GM19328 (cell line): ENCODE results near the gene CLPTM1L.
"Not testable (repeated sequence)": the region's sequence is repeated elsewhere in the genome, so short reads cannot be mapped to it uniquely, and the experiment has no call there.

Source experiments
- ATAC-seq: cut with Tn5 transposase; IDR thresholded peaks from one replicate; pipeline ENCODE4 v1.9.1; 2021; ENCODE audit warnings: mild to moderate bottlenecking, moderate library complexity; ENCODE audit not compliant: unreplicated experiment

CLPTM1L gene

GRCh38 chr5:1342268-1342667, 2.6 kb downstream of the CLPTM1L start:
- ATAC-seq = no peak

GRCh38 chr5:1341863-1342262, 3.0 kb downstream of the CLPTM1L start:
- no peak for ATAC-seq

DNA sequence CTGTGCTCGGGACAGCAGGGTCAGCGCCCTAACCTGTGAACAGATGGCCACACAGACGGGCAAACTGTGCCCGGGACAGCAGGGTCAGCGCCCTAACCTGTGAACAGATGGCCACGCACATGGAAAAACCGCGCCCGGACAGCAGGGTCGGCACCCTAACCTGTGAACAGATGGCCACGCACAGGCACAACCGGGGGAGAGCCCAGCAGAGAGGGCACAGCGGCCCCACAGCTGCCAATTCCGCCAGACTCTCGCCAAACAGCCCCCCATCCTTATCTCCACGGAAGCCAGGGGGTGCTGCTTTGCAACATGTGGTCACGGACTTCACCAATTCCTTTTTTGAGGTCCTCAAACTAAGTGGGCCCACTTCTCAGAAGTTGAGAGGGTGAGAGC, 5.1 kb downstream of the CLPTM1L start:
- not testable (repeated sequence) for ATAC-seq

GRCh38 chr5:1339139-1339817, 5.6 kb downstream of the CLPTM1L start:
- not testable (repeated sequence) for ATAC-seq

- no peak for ATAC-seq
These were observed 6.3 kb downstream of the CLPTM1L start for GRCh38 chr5:1338506-1339070.

DNA sequence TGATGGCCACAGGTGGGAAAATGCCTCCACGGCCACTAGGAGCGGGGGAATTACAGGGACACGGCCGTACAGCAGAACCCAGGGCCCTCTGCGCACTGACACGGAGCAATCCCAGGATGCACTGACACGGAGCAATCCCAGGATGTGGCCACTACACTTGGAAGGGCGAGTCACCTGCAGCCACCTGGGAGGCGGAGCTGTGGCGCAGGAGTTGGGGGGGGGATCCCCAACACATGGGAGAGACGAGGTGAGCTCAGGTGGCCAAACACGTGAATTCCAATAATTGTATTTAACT, 6.8 kb downstream of the CLPTM1L start:
- no peak for ATAC-seq

DNA sequence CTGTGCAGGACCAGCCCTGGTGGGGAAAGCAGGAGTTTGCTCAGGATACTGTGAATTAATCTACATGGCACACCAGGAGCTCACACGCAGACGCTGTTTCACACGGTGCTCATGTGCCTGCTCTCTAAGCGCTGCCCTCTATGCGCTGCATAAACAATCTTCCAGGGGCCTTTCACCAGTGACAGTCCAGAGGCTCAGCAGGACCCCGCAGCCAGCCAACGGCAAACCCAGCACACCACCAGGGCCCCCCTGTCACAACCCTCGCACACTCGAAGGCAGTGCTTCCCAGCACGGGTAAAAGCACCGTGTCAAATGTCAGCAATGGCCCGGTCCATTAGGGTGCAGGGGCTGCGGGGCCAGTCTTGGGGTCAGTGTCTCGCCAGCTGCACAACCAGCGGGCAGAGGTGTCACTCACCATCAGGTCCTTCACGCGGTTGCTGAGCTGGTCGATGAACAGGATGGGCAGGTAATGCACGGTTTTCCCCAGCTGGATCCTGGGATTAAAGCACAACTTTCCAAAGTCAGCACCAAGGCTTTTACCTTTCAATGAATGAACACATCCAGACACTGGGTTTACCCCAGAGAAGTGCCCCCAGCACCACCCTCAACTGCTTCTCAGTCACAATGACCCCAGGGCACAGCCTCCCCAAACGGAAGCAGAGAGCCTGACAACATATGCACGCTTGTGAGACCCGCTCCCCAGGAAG, 7.3 kb downstream of the CLPTM1L start:
- no peak for ATAC-seq

DNA sequence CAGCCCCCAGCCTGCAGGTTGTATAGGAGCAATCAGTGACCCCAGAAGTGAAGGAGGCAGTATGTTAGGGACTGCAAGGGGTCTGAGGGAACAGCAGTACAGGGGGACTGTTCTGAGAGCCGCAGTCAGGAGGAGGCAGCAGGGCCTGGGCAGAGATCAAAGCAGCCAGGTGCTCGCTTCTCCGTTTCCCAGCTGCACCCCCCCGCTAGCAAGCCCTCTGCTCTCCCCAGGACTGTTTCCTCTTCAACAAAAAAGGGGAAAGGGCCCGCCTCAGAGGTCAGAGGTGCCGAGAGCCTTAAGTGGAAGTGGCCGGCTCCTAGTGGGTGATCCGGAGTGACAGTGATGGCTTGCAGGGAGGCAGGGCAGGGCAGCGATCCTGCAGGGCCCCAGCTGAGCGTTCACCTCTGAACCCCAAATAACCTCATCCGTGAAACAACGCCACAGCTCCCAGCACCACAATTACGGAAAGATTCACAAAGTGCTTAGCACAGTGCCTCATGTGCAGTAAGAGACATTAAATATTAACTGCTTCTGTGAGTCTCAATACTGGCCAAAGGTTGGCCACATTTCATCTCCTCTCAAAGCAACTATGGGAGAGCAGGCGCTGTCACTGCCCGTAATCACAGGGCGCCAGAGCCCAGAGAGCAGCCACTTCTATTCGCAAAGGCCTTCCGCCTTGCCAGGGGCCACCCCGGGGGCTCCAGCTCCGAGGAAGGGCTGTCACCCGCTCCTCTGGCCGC, 8.0 kb downstream of the CLPTM1L start:
- ATAC-seq = no peak

DNA sequence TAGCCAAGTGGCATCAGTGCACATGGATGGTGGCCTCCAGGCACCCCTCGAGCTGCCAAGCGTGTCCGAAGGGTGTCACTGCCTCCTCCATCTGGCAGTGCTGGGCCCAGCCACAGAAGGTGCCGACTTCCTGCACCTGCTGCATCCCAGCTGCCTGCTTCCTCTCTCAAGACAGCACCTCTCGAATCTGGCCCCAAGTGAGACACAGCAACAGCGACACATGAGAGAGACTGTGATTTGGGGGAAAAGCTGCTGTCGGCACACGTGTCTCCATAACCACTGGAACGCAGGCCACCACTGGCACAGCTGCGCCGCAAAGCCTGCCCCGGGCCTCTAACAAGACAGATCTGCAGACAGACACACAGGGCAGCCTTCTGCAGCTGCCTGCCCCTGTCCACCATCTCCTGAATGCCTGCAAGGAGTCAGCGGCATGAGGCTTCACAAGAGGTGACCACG, 8.8 kb downstream of the CLPTM1L start:
- no peak for ATAC-seq

- no peak for ATAC-seq
These were observed 9.3 kb downstream of the CLPTM1L start for GRCh38 chr5:1335540-1336095.

DNA sequence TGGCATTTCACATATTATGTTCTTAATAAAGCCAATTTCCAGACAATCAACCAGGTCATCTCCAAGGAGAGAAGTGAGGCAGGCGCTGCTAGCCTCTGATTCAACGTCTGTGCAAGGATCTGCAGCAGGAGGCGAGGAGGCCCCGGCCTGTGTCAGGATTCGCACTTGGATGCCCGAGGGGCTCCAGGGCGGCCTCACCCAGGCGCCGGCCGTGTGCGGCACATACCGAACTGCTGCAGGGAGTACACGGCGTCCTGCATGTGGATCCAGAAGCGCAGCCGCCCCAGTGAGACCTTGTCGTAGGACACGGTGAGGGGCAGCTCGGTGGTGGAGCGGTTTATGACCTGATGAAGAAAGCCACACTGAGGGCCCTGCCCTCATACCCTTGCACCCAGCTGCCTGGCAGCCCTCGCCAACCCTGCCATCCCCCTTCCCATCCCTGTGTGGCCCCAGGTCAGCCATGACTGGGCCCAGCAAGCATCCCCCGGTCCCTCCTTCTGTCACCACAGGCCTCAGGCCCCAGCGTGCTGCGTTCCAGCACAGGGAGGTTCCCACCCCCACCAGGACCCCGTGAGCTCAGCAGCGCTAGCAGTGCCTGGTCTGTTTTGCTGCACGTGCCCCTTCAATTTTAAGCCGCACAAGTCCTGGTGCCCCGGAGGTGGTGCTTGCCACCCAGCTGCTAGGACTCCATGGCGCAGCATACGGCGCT, 9.9 kb downstream of the CLPTM1L start:
- no peak for ATAC-seq

GRCh38 chr5:1333986-1334385, 10.9 kb downstream of the CLPTM1L start:
- ATAC-seq = no peak

GRCh38 chr5:1333286-1333685, 11.6 kb downstream of the CLPTM1L start:
- ATAC-seq = not testable (repeated sequence)

- no peak for ATAC-seq
These were observed 12.4 kb downstream of the CLPTM1L start for GRCh38 chr5:1332461-1333001.

GRCh38 chr5:1331861-1332405, 13.0 kb downstream of the CLPTM1L start:
- ATAC-seq = no peak

- ATAC-seq = no peak
These were observed 13.8 kb downstream of the CLPTM1L start for GRCh38 chr5:1330847-1331831.

DNA sequence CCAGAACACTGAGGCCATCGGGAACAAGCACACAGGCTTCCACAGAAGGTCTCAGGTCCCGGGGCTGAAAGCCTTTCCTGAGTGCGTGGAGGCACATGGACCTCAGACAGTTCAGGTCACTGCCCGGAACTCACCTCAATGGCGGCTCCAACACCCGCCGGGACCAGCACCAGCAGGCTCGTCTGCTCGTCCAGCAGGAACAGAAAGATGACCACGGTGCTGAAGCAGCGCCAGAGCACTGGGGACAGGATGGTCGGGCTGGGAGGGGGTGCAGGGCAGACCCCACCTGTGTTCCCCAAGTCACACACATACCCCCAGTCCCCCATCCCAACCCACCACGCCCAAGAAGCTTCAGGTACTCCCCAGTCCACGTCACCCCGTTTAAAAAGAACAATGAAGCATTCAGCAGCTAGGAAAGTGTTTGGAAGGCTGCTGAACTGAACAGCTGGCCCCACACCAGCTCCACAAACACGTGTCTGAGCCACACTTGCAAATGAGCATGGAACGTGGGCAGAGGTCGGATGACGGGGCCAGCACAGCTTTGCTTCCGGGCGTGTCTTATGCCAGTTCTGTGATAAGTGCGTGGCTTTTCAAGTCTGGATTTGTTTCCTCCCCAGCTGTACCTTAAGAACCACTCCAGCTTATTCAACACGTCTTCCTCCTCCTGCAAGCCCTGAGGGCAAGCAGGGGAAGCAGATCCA, 14.6 kb downstream of the CLPTM1L start:
- ATAC-seq = no peak

DNA sequence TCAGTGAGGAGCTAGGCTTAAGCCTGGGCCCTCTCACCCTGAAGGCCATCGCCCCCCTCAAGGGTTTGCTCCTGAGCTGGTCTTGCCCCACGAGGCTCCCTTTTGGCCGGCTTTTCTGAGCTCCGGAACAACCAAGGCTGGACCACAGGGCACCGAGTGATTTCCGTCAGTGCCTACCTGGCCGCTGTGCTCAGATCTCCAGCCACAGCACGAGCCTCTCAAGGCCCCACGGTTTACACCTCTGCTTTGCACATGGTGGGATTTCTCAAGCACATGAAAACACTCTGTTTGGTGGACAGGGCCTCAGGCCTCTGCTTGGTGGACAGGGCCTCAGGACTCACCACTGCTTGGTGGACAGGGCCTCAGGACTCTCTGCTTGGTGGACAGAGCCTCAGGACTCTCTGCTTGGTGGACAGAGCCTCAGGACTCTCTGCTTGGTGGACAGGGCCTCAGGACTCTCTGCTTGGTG, 15.8 kb downstream of the CLPTM1L start:
- no peak for ATAC-seq
